ENCODE measurements around the gene KLF12. TPM values are rescaled to one million over a fixed set of nuclear protein-coding genes. Genes with fewer than 3 reads are reported as not detected.

KLF12 gene
- total RNA-seq, 1 experiment from 2014 or later = 7.8 TPM

GRCh38 chr13:74158571-74159352, 24.6 kb upstream of the KLF12 start:
- no peak overlapping the region for H2AFZ ChIP-seq (ENCODE audit: low read depth, low read length, poor library complexity, severe bottlenecking)
- no peaks in the 10 kb centered on the region for H4K20me1 ChIP-seq (ENCODE audit: insufficient read depth)
- H3K9ac ChIP-seq (ENCODE audit: low read length) = no peak overlapping the region
- TF ChIP-seq POLR2AphosphoS5 (IDR thresholded peaks at IDR 0.05; ENCODE audit: low read depth, low read length) (no peak), YY1 (IDR thresholded peaks at IDR 0.05; ENCODE audit: extremely low read depth, insufficient replicate concordance, low read depth, low read length) (no peak), MAX (IDR thresholded peaks at IDR 0.05) (no peak), SRF (IDR thresholded peaks at IDR 0.05; ENCODE audit: low read depth) (no peak), TCF7L2 (IDR thresholded peaks at IDR 0.05; ENCODE audit: borderline replicate concordance, extremely low read depth, insufficient read depth, insufficient read length) (no peak)
- TF ChIP-seq, protein P1, sequence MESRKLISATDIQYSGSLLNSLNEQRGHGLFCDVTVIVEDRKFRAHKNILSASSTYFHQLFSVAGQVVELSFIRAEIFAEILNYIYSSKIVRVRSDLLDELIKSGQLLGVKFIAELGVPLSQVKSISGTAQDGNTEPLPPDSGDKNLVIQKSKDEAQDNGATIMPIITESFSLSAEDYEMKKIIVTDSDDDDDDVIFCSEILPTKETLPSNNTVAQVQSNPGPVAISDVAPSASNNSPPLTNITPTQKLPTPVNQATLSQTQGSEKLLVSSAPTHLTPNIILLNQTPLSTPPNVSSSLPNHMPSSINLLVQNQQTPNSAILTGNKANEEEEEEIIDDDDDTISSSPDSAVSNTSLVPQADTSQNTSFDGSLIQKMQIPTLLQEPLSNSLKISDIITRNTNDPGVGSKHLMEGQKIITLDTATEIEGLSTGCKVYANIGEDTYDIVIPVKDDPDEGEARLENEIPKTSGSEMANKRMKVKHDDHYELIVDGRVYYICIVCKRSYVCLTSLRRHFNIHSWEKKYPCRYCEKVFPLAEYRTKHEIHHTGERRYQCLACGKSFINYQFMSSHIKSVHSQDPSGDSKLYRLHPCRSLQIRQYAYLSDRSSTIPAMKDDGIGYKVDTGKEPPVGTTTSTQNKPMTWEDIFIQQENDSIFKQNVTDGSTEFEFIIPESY (IDR thresholded peaks at IDR 0.05; ENCODE audit: extremely low read depth, insufficient replicate concordance, low read length) = no peak
- ChIA-PET CTCF (no interaction called here), RAD21 (ENCODE audit: low non-redundant PET in 1 of 2, low total read pairs in 2 of 2, uncharacterized antibody in 2 of 2, unreplicated experiment in 2 of 2) (no interaction called here), POLR2A (no interaction called here)
- H3K27me3 ChIP-seq (ENCODE audit: insufficient read depth, low read length) = no peaks in the 10 kb centered on the region
- H3K9me2 ChIP-seq (ENCODE audit: insufficient read depth) = no peaks in the 10 kb centered on the region
- H3K79me2 ChIP-seq (ENCODE audit: insufficient read depth, low read length) = no peaks in the 10 kb centered on the region
- H3K4me1 ChIP-seq (ENCODE audit: control insufficient read depth in 1 of 2, insufficient read depth in 2 of 2, low read length in 2 of 2) = no peaks in the 10 kb centered on the region
- DNase-seq (ENCODE audit: low read depth, low spot score) (no peak), ATAC-seq (no peak)
- BruUV-seq (replicated peaks) = no TSS peak
- H3K4me3 ChIP-seq (replicated peaks in 1 of 2; ENCODE audit: low read depth in 1 of 2, low read length in 2 of 2) = no peak overlapping the region
- H3K27ac ChIP-seq (ENCODE audit: low read depth, low read length) = no peak overlapping the region
- H3K36me3 ChIP-seq (ENCODE audit: control insufficient read depth in 1 of 2, insufficient read depth in 2 of 2, low read length in 2 of 2) = no peaks in the 10 kb centered on the region
- no peak overlapping the region for H3K4me2 ChIP-seq (ENCODE audit: low read length)
- H3K9me3 ChIP-seq (ENCODE audit: control insufficient read depth in 1 of 2, insufficient read depth in 1 of 2, low read depth in 1 of 2, low read length in 2 of 2) = no peaks in the 10 kb centered on the region
- intact Hi-C loops (cut with micrococcal nuclease) = no loop called here

Data from HCT116 (cell line).